Skeletal muscle satellite cell (primary cell): Measurements from ENCODE around the gene SH3D19.
"Not testable (repeated sequence)": the region's sequence is repeated elsewhere in the genome, so short reads cannot be mapped to it uniquely, and the experiment has no call there.

Source experiments
- H3K27me3 ChIP-seq: 2 replicates; pipeline ENCODE4 v1.7.0; 2013; ENCODE audit warnings: low read length; ENCODE audit not compliant: control insufficient read depth, insufficient read depth
- H3K36me3 ChIP-seq: 2 replicates; pipeline ENCODE4 v1.7.0; 2013; ENCODE audit warnings: mild to moderate bottlenecking, control low read depth, low read length; ENCODE audit not compliant: insufficient read depth
- H3K4me1 ChIP-seq: 2 replicates; pipeline ENCODE4 v1.7.0; 2013; ENCODE audit warnings: low read length; ENCODE audit not compliant: control insufficient read depth, insufficient read depth
- H3K4me2 ChIP-seq: 2 replicates; pipeline ENCODE4 v1.7.0; 2013; ENCODE audit warnings: mild to moderate bottlenecking, low read length
- H3K4me3 ChIP-seq: 2 replicates; pipeline ENCODE4 v1.7.0; 2013; ENCODE audit warnings: low read length
- H3K9ac ChIP-seq: 2 replicates; pipeline ENCODE4 v1.7.0; 2013; ENCODE audit warnings: mild to moderate bottlenecking, low read depth, low read length, moderate library complexity
- H3K9me3 ChIP-seq: replicated peaks from 2 replicates; pipeline ENCODE4 v1.7.0; 2013; ENCODE audit warnings: mild to moderate bottlenecking, control low read depth, low read length

Gene SH3D19

DNA sequence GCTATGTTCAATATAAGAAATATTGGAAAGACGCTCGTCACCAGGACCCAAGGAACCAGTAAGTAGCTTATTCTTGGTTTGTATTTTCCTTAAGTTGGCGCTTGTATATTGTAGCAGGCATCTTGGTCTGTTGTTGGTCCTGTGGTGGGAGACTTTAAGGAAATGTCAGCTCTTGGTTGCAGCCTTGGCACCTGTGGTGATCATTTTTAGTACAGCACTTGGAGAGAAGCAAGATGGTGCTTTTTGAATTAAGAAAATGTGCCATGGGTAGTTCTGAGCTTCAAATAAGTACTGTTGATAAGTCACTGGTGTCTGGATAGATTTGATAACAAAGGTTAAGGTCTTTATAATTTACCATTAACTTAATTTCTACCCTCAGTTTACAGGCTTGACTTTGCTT, 224.9 kb downstream of the SH3D19 start:
- Histone ChIP-seq H3K9me3 (no peaks in the 10 kb centered on the region), H3K36me3 (peaks cover 57% of the 10 kb centered on the region), H3K4me1 (peaks cover 14% of the 10 kb centered on the region), H3K27me3 (no peaks in the 10 kb centered on the region), H3K9ac (peak overlapping the region; percentile 98), H3K4me3 (peak overlapping the region; percentile 84), H3K4me2 (peak overlapping the region; percentile 82)

DNA sequence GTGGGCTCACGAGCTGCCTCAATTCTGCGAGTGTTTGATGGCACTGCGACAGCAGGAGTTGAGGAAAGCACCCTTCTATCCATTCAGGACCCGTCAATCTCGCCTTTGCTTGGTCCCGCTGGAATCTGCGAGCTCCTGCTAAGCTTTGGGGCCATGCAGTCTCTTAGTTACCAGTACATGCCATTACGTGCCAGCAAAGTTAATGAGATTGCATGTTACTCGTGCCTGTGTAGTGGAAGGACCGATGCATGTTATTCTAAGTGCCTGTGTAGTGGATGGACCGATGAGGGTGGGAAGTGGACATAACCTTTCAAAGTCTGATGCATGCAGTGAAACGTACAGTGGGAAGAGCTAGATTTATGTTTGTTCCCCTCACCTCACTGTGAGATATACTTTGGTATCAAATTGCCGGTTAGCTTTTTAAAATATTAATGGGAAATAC, 225.4 kb downstream of the SH3D19 start:
- peaks cover 14% of the 10 kb centered on the region for H3K4me1 ChIP-seq
- no peaks in the 10 kb centered on the region for H3K27me3 ChIP-seq
- peak overlapping the region; percentile 82 for H3K4me2 ChIP-seq
- H3K9ac ChIP-seq: peak overlapping the region; percentile 98
- H3K36me3 ChIP-seq: peaks cover 52% of the 10 kb centered on the region
- H3K4me3 ChIP-seq: peak overlapping the region; percentile 84
- no peaks in the 10 kb centered on the region for H3K9me3 ChIP-seq

DNA sequence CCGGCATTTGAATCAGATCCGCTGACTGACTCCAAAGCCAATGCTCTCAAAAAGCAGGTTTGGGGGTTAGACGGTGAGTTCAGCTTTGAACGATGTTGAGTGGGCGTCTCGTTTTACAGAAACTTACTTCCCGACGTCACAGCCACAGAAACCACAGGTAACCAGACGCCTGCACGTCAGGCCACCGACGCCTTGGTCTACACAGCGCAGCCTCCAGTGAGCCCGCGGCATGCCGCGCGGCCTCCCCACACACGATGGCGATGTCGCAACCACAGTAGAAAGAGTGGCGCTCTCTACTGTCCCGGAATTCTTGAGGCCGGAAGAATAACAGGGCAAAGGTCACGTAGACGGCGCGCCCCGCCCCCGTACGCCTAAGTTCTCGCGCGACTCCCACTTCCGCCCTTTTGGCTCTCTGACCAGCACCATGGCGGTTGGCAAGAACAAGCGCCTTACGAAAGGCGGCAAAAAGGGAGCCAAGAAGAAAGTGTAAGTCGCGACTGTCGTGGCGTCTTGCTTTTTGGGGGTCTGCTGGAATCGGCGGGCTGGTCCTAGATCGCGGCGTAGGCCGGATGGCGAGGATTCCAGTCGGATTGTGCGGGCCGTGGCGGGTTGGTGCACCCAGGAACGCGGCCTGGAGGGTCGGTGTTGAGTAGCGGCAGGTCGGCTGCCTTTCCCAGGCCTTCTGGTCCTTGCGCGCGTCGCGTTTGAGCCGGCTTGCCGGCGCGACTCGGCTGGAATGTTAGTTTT, 226.0 kb downstream of the SH3D19 start, which contains the start of gene RPS3A:
RPS3A (plus strand) TSS at position 400 of the 747 bp plus-strand sequence; CDS start at position 425, 25 bp downstream.
- Histone ChIP-seq H3K9ac (peak within 1 kb of the TSS; percentile 98), H3K9me3 (no peaks in the 10 kb centered on the region), H3K4me3 (peak within 1 kb of the TSS; percentile 84), H3K4me2 (peak within 1 kb of the TSS; percentile 82), H3K36me3 (peaks cover 46% of the 10 kb centered on the region), H3K4me1 (peaks cover 14% of the 10 kb centered on the region), H3K27me3 (no peaks in the 10 kb centered on the region)

DNA sequence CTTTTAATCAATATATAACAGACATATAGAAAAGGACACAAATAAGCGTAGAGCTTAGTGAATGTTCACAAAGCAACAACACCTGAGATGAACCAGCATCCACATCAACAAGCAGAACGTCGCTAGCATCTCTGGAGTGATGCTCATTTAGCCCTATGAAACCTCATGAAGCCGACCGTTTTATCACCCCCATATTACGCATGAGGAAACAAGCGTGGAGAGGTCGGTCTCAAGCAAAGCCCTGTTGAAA, 226.5 kb downstream of the SH3D19 start:
- peak overlapping the region; percentile 84 for H3K4me3 ChIP-seq

DNA sequence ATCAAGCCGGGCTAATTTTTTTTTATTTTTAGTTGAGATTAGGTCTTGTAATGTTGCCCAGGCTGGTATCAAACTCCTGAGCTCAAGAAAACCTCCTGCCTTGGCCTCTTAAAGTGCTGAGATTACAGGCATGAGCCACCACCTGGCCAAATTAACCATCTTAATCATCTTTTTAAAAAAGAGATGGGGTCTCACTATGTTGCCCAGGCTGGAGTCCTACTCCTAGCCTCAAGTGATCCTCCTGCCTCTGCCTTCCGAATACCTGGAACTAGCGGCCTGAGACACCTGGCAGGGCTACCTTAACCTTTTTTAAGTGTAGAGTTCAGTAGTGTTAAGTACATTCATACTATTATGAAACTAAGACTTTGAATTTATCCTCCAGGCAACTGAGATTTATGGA, 227.6 kb downstream of the SH3D19 start:
- Histone ChIP-seq H3K27me3 (no peaks in the 10 kb centered on the region), H3K4me1 (peaks cover 14% of the 10 kb centered on the region), H3K9ac (no peak overlapping the region), H3K4me2 (no peak overlapping the region), H3K4me3 (no peak overlapping the region), H3K9me3 (no peaks in the 10 kb centered on the region), H3K36me3 (peaks cover 30% of the 10 kb centered on the region)

More for the DNA sequence above, 226.5 kb downstream of the SH3D19 start:
- Histone ChIP-seq H3K36me3 (peaks cover 41% of the 10 kb centered on the region), H3K9ac (peak overlapping the region; percentile 12), H3K27me3 (no peaks in the 10 kb centered on the region), H3K9me3 (no peaks in the 10 kb centered on the region), H3K4me2 (peak overlapping the region; percentile 65), H3K4me1 (peaks cover 14% of the 10 kb centered on the region)

DNA sequence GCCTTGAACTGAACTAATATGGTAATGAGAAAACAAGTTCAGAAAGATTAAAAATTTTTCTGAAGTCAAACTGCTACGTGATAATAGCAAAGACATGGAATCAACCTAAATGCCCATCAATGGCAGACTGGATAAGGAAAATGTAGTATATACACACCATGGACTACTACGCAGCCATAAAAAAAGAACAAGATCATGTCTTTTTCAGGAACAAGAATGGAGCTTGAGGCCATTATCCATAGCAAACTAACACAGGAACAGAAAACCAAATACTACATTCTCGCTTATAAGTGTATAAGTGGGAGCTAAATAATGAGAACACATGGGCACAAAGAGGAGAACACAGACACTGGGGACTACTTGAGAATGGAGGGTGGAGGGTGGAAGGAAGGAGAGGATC, 230.3 kb downstream of the SH3D19 start:
- no peaks in the 10 kb centered on the region for H3K9me3 ChIP-seq
- no peak overlapping the region for H3K9ac ChIP-seq
- no peak overlapping the region for H3K4me3 ChIP-seq
- peaks cover 4% of the 10 kb centered on the region for H3K36me3 ChIP-seq
- no peak overlapping the region for H3K4me2 ChIP-seq
- no peaks in the 10 kb centered on the region for H3K27me3 ChIP-seq
- H3K4me1 ChIP-seq: peaks cover 4% of the 10 kb centered on the region

DNA sequence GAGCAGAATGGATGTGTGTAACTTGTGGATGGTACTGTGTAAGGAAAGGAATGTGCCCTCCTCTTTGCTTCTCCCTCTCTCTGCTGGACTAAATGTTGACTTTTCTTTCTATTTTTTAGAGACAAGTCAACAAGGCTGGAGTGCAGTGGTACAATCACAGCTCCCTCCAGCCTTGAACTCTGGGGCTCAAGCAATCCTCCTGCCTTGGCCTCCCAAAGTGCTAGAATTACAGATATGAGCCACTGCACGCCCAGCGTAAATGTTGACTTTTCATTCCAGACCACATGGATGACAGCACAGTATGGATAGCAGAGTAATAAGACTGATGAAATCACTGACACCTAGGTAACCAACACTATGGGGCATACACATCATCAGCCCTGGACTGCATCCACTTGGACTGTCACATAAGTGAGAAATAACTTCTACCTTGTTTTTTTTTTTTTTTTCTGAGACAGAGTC, 231.1 kb downstream of the SH3D19 start:
- no peak overlapping the region for H3K4me2 ChIP-seq
- peaks cover 4% of the 10 kb centered on the region for H3K4me1 ChIP-seq
- no peak overlapping the region for H3K4me3 ChIP-seq
- H3K27me3 ChIP-seq: no peaks in the 10 kb centered on the region
- H3K36me3 ChIP-seq: no peaks in the 10 kb centered on the region
- no peak overlapping the region for H3K9ac ChIP-seq
- no peaks in the 10 kb centered on the region for H3K9me3 ChIP-seq

DNA sequence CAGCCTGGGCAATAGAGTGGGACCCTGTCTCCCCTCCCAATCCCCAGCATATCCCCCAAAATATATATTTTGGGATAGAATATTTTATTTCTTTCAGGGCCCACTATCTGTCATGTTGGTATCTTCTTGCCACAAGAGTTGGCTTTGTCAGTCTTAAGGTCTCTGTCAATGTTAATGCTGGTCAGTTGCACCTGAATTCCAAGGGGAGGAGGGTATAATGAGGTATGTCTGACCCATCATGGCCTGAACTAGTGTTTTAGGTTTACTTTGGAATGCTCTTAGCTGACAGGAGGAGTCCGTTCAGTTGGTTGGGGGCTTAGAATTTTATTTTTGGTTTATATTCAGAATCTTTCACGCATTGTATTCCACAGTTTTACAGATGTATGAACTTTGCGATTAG, 232.2 kb downstream of the SH3D19 start:
- no peaks in the 10 kb centered on the region for H3K27me3 ChIP-seq
- H3K9me3 ChIP-seq: no peaks in the 10 kb centered on the region
- H3K36me3 ChIP-seq: no peaks in the 10 kb centered on the region
- no peak overlapping the region for H3K4me2 ChIP-seq
- H3K4me3 ChIP-seq: no peak overlapping the region
- H3K4me1 ChIP-seq: no peaks in the 10 kb centered on the region
- no peak overlapping the region for H3K9ac ChIP-seq

DNA sequence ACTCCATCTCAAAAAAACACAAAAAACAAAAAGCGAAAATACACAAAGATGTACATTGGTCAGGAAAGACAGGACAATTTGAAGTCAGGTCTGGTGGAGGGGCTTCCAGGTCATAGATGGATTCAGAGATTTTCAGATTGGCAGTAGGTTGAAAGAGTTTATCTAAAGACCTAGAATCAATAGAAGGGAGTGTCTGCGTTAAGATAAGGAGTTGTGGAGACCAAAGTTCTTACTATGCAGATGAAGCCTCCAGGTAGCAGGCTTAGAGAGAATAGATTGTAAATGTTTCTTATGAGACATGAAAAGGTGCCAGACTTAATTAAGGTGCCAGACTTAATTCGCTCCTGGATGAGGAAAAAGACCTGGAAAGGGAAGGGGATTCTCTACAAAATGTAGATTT, 232.9 kb downstream of the SH3D19 start:
- no peaks in the 10 kb centered on the region for H3K9me3 ChIP-seq
- H3K36me3 ChIP-seq: no peaks in the 10 kb centered on the region
- no peak overlapping the region for H3K9ac ChIP-seq
- H3K27me3 ChIP-seq: no peaks in the 10 kb centered on the region
- H3K4me1 ChIP-seq: no peaks in the 10 kb centered on the region
- no peak overlapping the region for H3K4me3 ChIP-seq
- H3K4me2 ChIP-seq: no peak overlapping the region

DNA sequence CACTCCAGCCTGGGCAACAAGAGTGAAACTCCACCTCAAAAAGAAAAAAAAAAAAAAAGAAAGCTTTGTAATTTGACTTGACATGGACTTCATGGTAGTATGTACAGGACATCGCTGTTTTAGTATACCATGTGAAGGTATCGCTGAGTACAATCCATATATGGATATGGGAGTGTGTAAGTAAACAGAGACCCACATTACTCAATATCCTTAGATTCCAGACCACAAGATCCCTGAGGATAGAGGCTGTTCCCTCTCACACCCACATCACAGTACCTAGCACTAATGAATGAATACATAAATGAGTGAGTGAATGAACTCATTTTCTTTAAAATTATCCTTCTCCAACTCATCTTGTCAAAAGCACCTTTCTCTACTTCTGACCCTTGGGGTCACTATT, 234.4 kb downstream of the SH3D19 start:
- no peaks in the 10 kb centered on the region for H3K27me3 ChIP-seq
- H3K4me1 ChIP-seq: no peaks in the 10 kb centered on the region
- H3K9me3 ChIP-seq: no peaks in the 10 kb centered on the region
- H3K36me3 ChIP-seq: no peaks in the 10 kb centered on the region
- H3K4me2 ChIP-seq: no peak overlapping the region
- no peak overlapping the region for H3K9ac ChIP-seq
- H3K4me3 ChIP-seq: no peak overlapping the region

DNA sequence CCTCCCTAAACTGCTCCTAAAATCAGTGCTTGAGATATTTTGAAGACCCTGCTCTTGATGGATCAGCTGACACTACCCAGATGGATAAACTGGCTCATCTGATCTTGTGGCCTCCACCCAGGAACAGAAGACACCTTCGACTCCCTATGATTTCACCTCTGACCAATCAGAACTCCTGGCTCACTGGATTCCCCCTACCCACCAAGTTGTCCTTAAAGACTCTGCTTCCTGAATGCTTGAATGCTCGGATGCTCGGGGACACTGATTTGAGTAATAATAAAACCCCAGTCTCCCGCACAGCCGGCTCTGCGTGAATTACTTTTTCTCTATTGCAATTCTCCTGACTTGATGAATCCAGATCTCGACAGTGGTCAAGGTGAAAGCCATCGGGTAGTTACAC, 237.9 kb downstream of the SH3D19 start:
- H3K27me3 ChIP-seq: no peaks in the 10 kb centered on the region
- no peak overlapping the region for H3K4me2 ChIP-seq

DNA sequence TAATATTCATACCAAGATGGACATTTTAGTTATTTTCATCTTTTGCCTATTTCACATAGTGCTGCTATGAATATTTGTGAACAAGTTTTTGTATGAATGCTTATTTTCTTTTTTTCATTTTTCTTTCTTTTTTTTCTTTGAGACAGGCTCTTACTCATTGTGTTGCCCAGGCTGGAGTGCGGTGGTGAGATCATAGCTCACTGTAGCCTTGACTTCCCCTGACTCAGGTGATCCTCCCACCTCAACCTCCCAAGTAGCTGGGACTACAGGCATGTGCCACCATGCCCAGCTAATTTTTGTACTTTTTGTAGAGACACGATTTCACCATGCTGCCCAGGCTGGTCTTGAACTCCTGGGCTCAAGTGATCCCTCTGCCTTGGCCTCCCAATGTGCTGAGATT, 247.4 kb downstream of the SH3D19 start:
- H3K9me3 ChIP-seq, H3K4me2 ChIP-seq, H3K36me3 ChIP-seq, H3K27me3 ChIP-seq, H3K9ac ChIP-seq, H3K4me3 ChIP-seq, H3K4me1 ChIP-seq: not testable (repeated sequence)

More for the DNA sequence above, 237.9 kb downstream of the SH3D19 start:
- Histone ChIP-seq H3K36me3 (no peaks in the 10 kb centered on the region), H3K9ac (no peak overlapping the region), H3K4me3 (no peak overlapping the region), H3K4me1 (no peaks in the 10 kb centered on the region), H3K9me3 (no peaks in the 10 kb centered on the region)
